Measurements from ENCODE around the gene LDB1.

DNA sequence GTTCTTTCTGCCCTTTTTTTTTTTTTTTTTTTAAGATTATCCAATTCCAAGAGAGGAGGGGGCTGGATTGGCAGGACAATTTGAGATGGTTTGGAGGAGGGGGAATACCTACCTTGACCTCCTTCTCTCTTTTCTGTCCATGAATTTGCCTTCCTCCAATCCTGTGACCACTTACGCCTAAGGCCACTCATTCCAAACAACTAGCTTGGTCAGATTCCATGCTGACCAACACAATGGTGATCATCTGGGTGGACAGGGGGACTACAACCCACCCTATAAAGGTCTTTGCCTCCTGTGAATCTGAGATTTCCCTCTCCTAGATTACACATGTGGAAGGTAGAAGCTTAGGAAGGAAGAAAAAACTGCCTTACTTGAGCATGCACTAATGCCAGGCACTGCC is 2.3 kb upstream of the LDB1 start:
- TF ChIP-seq CTCF (IDR thresholded peaks at IDR 0.05; ENCODE audit: extremely low read depth in 1 of 2, insufficient read depth in 1 of 2, low read depth in 1 of 2, low read length in 2 of 2) (no peak), EZH2 (IDR thresholded peaks at IDR 0.05; ENCODE audit: borderline replicate concordance, low read depth, low read length, severe bottlenecking) (no peak), POLR2AphosphoS5 (IDR thresholded peaks at IDR 0.05; ENCODE audit: insufficient read depth, low read depth, low read length) (no peak), MAX (IDR thresholded peaks at IDR 0.05; ENCODE audit: insufficient read depth, insufficient read length) (no peak), POLR2A (IDR thresholded peaks at IDR 0.05; ENCODE audit: low read depth, low read length) (no peak)

All from endothelial cell of umbilical vein (primary cell).